Karpas-422 (cell line): ENCODE data around the gene KCNJ14. TPM values are rescaled to one million over a fixed set of nuclear protein-coding genes. Genes with fewer than 3 reads are reported as not detected.
A peak's percentile ranks its signal among the peaks of the same experiment; 100 is the strongest.

Experiments used
- DNase-seq: peaks from one replicate; pipeline ENCODE4 v3.0.0-alpha.2; 2015
- H2AFZ ChIP-seq: fragments of 200-600 bp; sonication (generic); 2 replicates; pipeline ENCODE4 v1.6.1; 2014; ENCODE audit warnings: antibody characterized with exemption, low read length, mixed read lengths
- H3K27ac ChIP-seq: fragments of 200-600 bp; sonication (generic); 2 replicates; pipeline ENCODE4 v1.5.1; 2014; ENCODE audit warnings: mild to moderate bottlenecking, low read length, moderate library complexity
- H3K27me3 ChIP-seq: fragments of 200-600 bp; sonication (generic); 2 replicates; pipeline ENCODE4 v1.6.1; 2014; ENCODE audit warnings: low read length, mixed read lengths
- H3K36me3 ChIP-seq: fragments of 200-600 bp; sonication (generic); 2 replicates; pipeline ENCODE4 v1.6.1; 2014; ENCODE audit warnings: low read length, mixed read lengths; ENCODE audit not compliant: insufficient read depth
- H3K4me1 ChIP-seq: fragments of 200-600 bp; sonication (generic); 2 replicates; pipeline ENCODE4 v1.6.1; 2014; ENCODE audit warnings: mild to moderate bottlenecking, low read length, mixed read lengths
- H3K4me2 ChIP-seq: fragments of 200-600 bp; sonication (generic); 2 replicates; pipeline ENCODE4 v1.6.1; 2014; ENCODE audit warnings: low read length, low read depth, mild to moderate bottlenecking; ENCODE audit not compliant: poor library complexity, severe bottlenecking
- H3K4me3 ChIP-seq: fragments of 200-600 bp; sonication (generic); 2 replicates; pipeline ENCODE4 v1.5.1; 2014; ENCODE audit warnings: mild to moderate bottlenecking, antibody characterized with exemption, low read length, mixed read lengths
- H3K79me2 ChIP-seq: fragments of 200-600 bp; sonication (generic); 2 replicates; pipeline ENCODE4 v1.6.1; 2014; ENCODE audit warnings: mild to moderate bottlenecking, low read length, mixed read lengths
- H3K9ac ChIP-seq: fragments of 200-600 bp; sonication (generic); 2 replicates; pipeline ENCODE4 v1.6.0; 2014; ENCODE audit warnings: low read length
- H3K9me2 ChIP-seq: fragments of 200-600 bp; sonication (generic), shearing (Covaris generic); replicated peaks from 2 replicates; pipeline ENCODE4 v1.6.0; 2014; ENCODE audit warnings: mild to moderate bottlenecking, low read length, moderate library complexity; ENCODE audit not compliant: insufficient read depth
- H3K9me3 ChIP-seq: fragments of 300-700, 200-600 bp; sonication (generic); 2 replicates; pipeline ENCODE4 v1.6.1; 2014; ENCODE audit warnings: low read length, mixed read lengths
- H4K20me1 ChIP-seq: fragments of 200-600 bp; sonication (generic); 2 replicates; pipeline ENCODE4 v1.6.1; 2014; ENCODE audit warnings: mild to moderate bottlenecking, antibody characterized with exemption, low read length, low read depth; ENCODE audit not compliant: insufficient read depth
- total RNA-seq: library from RNA; depleted of rRNA; stranded (reverse); fragments of >200 nt; shearing (Covaris generic); gene quantifications from 2 replicates; pipeline ENCODE4 v1.2.3, GENCODE V29; 2014; ENCODE audit warnings: low replicate concordance

Gene KCNJ14
- total RNA-seq, 1 experiment from 2014 or later, result 1.1 TPM

GRCh38 chr19:48456864-48457263 is 1.5 kb downstream of the KCNJ14 start:
- DNase-seq, result no peak
- no peaks in the 10 kb centered on the region for H3K27me3 ChIP-seq
- H4K20me1 ChIP-seq, result no peaks in the 10 kb centered on the region
- H3K4me1 ChIP-seq, result no peaks in the 10 kb centered on the region
- H2AFZ ChIP-seq, result no peak overlapping the region
- peaks cover 16% of the 10 kb centered on the region; the same call in 1 of the 2 replicates for H3K79me2 ChIP-seq
- H3K4me3 ChIP-seq, result no peak overlapping the region
- peaks cover 12% of the 10 kb centered on the region; the same call in 1 of the 2 replicates for H3K36me3 ChIP-seq
- no peak overlapping the region for H3K4me2 ChIP-seq
- H3K27ac ChIP-seq, result no peak overlapping the region
- H3K9me3 ChIP-seq, result no peaks in the 10 kb centered on the region
- H3K9me2 ChIP-seq, result no peaks in the 10 kb centered on the region
- no peak overlapping the region for H3K9ac ChIP-seq

DNA sequence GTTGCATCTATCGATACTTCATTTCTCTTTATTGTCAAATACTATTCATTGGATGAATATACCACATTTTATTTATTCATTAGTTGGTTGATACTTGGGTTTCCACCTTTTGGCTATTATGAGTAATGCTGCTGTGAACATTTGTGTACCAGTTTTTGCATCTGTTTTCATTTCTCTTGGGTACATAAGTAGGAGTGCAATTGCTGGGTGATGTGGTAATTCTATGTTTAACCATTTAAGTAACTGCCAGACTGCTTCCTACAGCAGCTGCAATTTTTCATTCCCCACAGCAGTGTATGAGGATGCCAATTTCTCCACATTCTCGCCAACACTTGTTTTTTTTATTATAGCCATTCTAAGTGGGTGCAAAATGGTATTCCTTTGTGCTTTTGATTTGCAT is 2.6 kb downstream of the KCNJ14 start:
- H3K4me3 ChIP-seq, result no peak overlapping the region
- H2AFZ ChIP-seq, result no peak overlapping the region
- no peak overlapping the region for H3K4me2 ChIP-seq
- no peak for DNase-seq
- no peaks in the 10 kb centered on the region for H4K20me1 ChIP-seq
- H3K4me1 ChIP-seq, result no peaks in the 10 kb centered on the region
- peaks cover 10% of the 10 kb centered on the region; the same call in 1 of the 2 replicates for H3K36me3 ChIP-seq
- no peaks in the 10 kb centered on the region for H3K9me2 ChIP-seq
- H3K27me3 ChIP-seq, result no peaks in the 10 kb centered on the region
- no peak overlapping the region for H3K9ac ChIP-seq
- peaks cover 11% of the 10 kb centered on the region; the same call in 1 of the 2 replicates for H3K79me2 ChIP-seq
- no peak overlapping the region for H3K27ac ChIP-seq
- H3K9me3 ChIP-seq, result no peaks in the 10 kb centered on the region

- no peak for DNase-seq
- Histone ChIP-seq H3K4me1 (no peaks in the 10 kb centered on the region), H3K4me2 (no peak overlapping the region), H3K27ac (no peak overlapping the region), H2AFZ (no peak overlapping the region), H3K79me2 (peaks cover 3% of the 10 kb centered on the region; the same call in 1 of the 2 replicates), H3K36me3 (peaks cover 5% of the 10 kb centered on the region; the same call in 1 of the 2 replicates), H3K27me3 (no peaks in the 10 kb centered on the region), H4K20me1 (no peaks in the 10 kb centered on the region), H3K9me3 (no peaks in the 10 kb centered on the region), H3K4me3 (no peak overlapping the region), H3K9me2 (no peaks in the 10 kb centered on the region), H3K9ac (no peak overlapping the region)
Observed at GRCh38 chr19:48461651-48461981, 6.2 kb downstream of the KCNJ14 start.

DNA sequence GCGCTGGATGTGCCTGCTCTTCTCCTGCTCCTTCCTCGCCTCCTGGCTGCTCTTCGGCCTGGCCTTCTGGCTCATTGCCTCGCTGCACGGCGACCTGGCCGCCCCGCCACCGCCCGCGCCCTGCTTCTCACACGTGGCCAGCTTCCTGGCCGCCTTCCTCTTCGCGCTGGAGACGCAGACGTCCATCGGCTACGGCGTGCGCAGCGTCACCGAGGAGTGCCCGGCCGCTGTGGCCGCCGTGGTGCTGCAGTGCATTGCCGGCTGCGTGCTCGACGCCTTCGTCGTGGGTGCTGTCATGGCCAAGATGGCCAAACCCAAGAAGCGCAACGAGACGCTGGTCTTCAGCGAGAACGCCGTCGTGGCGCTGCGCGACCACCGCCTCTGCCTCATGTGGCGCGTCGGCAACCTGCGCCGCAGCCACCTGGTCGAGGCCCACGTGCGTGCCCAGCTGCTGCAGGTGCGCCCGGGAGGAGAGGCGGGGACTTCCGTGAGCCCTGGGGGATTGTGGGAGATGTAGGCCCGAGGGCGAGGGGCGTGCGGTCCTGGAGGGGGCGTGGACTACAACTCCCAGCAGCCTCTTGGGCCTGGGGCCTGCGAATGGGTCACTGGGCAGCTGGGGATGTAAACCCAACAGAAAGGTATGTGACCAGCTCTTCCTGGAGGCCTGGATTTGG is 6.7 kb downstream of the KCNJ14 start:
- H3K27ac ChIP-seq, result no peak overlapping the region
- no peaks in the 10 kb centered on the region for H4K20me1 ChIP-seq
- H3K4me2 ChIP-seq, result no peak overlapping the region
- peaks cover 2% of the 10 kb centered on the region; the same call in 1 of the 2 replicates for H3K36me3 ChIP-seq
- no peak overlapping the region for H3K4me3 ChIP-seq
- H3K9me2 ChIP-seq, result no peaks in the 10 kb centered on the region
- H3K27me3 ChIP-seq, result no peaks in the 10 kb centered on the region
- no peak overlapping the region for H2AFZ ChIP-seq
- H3K9ac ChIP-seq, result no peak overlapping the region
- H3K79me2 ChIP-seq, result peaks cover 3% of the 10 kb centered on the region; the same call in 1 of the 2 replicates
- peak; percentile 78 for DNase-seq
- no peaks in the 10 kb centered on the region for H3K9me3 ChIP-seq
- H3K4me1 ChIP-seq, result no peaks in the 10 kb centered on the region

DNA sequence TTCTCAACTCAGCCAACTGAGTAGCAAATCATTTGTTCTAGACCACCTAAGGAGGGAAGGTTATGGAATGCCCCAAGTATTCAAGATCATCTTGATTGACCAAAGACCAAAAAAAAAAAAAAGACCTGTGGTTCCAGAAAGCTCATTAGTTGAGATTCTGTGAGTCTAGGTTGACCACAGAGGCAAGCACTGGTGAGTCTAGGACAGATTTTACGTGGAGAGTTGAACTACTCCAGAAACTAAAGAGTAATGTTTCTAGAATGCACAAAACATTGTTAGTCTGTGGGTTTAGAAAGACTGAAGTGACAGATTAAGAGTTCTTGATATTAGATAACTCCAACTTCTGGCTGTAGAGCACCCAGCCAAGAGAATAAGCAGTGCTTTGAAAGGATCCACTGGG is 9.8 kb downstream of the KCNJ14 start:
- DNase-seq, result no peak
- H3K9ac ChIP-seq, result no peak overlapping the region
- H3K9me3 ChIP-seq, result no peaks in the 10 kb centered on the region
- peaks cover 1% of the 10 kb centered on the region; the same call in 1 of the 2 replicates for H3K36me3 ChIP-seq
- peaks cover 6% of the 10 kb centered on the region for H3K79me2 ChIP-seq
- H2AFZ ChIP-seq, result no peak overlapping the region
- H3K4me3 ChIP-seq, result no peak overlapping the region
- H3K27me3 ChIP-seq, result no peaks in the 10 kb centered on the region
- no peak overlapping the region for H3K27ac ChIP-seq
- no peaks in the 10 kb centered on the region for H3K9me2 ChIP-seq
- no peak overlapping the region for H3K4me2 ChIP-seq
- H4K20me1 ChIP-seq, result peaks cover 5% of the 10 kb centered on the region; the same call in 1 of the 2 replicates
- H3K4me1 ChIP-seq, result peaks cover 12% of the 10 kb centered on the region

DNA sequence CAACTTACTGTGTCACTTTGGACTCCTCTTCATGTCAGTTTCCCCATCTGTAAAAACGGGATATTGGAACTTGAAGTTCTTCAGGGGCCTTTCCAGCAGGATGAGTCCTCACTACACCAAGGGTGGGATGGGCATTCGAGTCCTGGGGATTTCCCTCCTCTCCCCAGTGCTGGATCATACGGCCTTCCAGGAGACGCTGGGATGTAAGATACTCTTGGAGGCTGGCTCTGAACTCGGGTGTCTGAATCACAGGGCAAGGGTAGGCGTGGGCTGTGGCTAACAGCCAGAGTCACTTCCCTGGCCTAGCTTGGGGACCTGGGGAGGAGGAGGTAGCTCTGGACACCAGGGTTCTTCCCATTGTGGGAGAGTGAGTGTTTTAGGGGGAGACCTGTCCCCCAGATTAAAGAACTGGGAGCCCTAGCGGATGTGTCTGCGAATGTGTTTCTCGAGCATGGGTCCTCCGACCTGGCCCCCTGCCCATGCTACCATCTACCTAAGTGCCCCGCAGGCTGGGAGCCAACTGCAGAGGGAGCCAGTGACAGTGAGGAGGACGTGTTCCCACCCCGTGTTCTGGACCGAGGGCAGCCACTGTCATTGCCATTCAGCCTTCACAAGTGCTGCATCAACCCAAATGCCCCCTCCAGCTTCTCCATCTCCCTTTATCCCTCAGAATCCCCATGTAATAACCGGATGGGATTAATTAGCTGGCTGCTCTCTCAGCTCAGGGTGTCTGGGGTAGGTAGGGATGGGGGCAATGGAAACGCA is 11.4 kb downstream of the KCNJ14 start:
- H4K20me1 ChIP-seq, result peaks cover 12% of the 10 kb centered on the region; the same call in 1 of the 2 replicates
- H3K9me3 ChIP-seq, result no peaks in the 10 kb centered on the region
- no peaks in the 10 kb centered on the region for H3K9me2 ChIP-seq
- no peak overlapping the region for H3K4me2 ChIP-seq
- H3K27me3 ChIP-seq, result no peaks in the 10 kb centered on the region
- H2AFZ ChIP-seq, result no peak overlapping the region
- no peak overlapping the region for H3K9ac ChIP-seq
- peaks cover 16% of the 10 kb centered on the region for H3K4me1 ChIP-seq
- no peak overlapping the region for H3K27ac ChIP-seq
- peaks cover 7% of the 10 kb centered on the region for H3K36me3 ChIP-seq
- H3K79me2 ChIP-seq, result peaks cover 16% of the 10 kb centered on the region
- no peak for DNase-seq
- H3K4me3 ChIP-seq, result no peak overlapping the region

- peaks cover 16% of the 10 kb centered on the region for H3K79me2 ChIP-seq
- DNase-seq, result peak; percentile 100
Observed at GRCh38 chr19:48468772-48469288, 13.5 kb downstream of the KCNJ14 start.

GRCh38 chr19:48469289-48469881 is 14.0 kb downstream of the KCNJ14 start, which contains the start of gene CYTH2:
TSS of gene CYTH2 (plus strand) at chr19:48469369. CDS start at chr19:48469508, 139 bp downstream.
- H3K4me3 ChIP-seq, result peak within 1 kb of the TSS; percentile 81
- H3K9me3 ChIP-seq, result no peaks in the 10 kb centered on the region
- peak; percentile 91 for DNase-seq

More at GRCh38 chr19:48468772-48469288, 13.5 kb downstream of the KCNJ14 start:
- Histone ChIP-seq H3K9ac (peak overlapping the region; percentile 85), H3K9me2 (no peaks in the 10 kb centered on the region), H3K27ac (peak overlapping the region; percentile 78), H3K36me3 (peaks cover 16% of the 10 kb centered on the region), H3K4me2 (peak overlapping the region; percentile 90), H3K27me3 (no peaks in the 10 kb centered on the region), H3K4me1 (peaks cover 16% of the 10 kb centered on the region), H2AFZ (peak overlapping the region; percentile 79; the same call in 1 of the 2 replicates), H4K20me1 (peaks cover 16% of the 10 kb centered on the region; the same call in 1 of the 2 replicates), H3K9me3 (no peaks in the 10 kb centered on the region), H3K4me3 (peak overlapping the region; percentile 81)

More at GRCh38 chr19:48469289-48469881, 14.0 kb downstream of the KCNJ14 start, which contains the start of gene CYTH2:
- Histone ChIP-seq H3K4me2 (peak within 1 kb of the TSS; percentile 90), H3K9me2 (no peaks in the 10 kb centered on the region), H3K4me1 (peaks cover 16% of the 10 kb centered on the region), H3K36me3 (peaks cover 16% of the 10 kb centered on the region), H3K27me3 (no peaks in the 10 kb centered on the region), H3K9ac (peak within 1 kb of the TSS; percentile 85), H2AFZ (peak within 1 kb of the TSS; percentile 79; the same call in 1 of the 2 replicates), H3K27ac (peak within 1 kb of the TSS; percentile 78), H4K20me1 (peaks cover 16% of the 10 kb centered on the region; the same call in 1 of the 2 replicates), H3K79me2 (peaks cover 16% of the 10 kb centered on the region)
